Umbilical cord (tissue), 2 donors: Measurements from ENCODE around the gene PODXL2. TPM values are rescaled to one million over a fixed set of nuclear protein-coding genes. Genes with fewer than 3 reads are reported as not detected.
A peak's percentile ranks its signal among the peaks of the same experiment; 100 is the strongest.

Source experiments
- DNase-seq: peaks from one replicate; pipeline ENCODE4 v3.0.0-alpha.2; 2015; ENCODE audit warnings: low spot score
- total RNA-seq: library from RNA; depleted of rRNA; stranded (reverse); fragments of >200 nt; gene quantifications from one replicate; pipeline ENCODE4 v1.2.3, GENCODE V29; 2014; ENCODE audit warnings: low replicate concordance; ENCODE audit not compliant: insufficient read depth

The PODXL2 gene
- total RNA-seq, 1 donor from 2014 or later: 0.72 TPM

DNA sequence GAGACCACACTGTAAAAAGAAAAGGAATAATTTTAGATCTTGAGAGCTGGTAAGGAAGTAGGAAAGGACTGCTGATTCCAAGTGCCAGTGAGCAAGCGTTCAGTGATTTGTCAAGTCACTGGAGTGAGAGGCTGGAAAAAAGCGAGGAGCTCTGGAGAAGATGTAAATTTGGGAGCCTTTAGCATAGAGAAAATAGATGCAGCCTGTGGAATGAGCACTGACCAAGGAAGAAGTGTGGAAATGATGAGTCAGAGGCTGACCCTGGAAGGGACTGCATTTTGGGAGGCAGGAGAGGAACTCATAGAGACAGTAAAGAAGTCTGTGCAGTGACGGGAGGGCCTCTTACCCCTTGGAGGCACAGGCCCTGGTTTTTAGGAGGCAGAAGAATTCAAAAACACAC, 26.7 kb downstream of the PODXL2 start:
- DNase-seq: peak; percentile 61

DNA sequence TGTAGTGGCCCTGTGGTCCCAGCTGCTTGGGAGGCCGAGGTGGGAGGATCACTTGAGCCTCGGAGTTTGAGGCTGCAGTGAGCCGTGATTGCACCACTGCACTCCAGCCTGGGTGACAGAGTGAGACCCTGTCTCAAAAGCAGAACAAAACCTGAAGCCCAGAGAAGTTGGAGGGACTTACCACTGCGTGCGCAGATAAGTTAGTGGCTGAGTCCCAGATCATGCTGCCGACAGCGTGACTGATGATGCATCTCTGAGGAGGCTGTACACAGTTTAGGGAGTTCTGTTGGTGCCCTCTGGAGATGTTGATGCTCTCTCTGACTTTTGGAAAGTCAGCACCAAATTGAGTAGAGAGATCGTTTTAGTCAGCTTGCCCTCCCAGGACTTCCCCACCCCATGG, 27.9 kb downstream of the PODXL2 start:
- DNase-seq: no peak

DNA sequence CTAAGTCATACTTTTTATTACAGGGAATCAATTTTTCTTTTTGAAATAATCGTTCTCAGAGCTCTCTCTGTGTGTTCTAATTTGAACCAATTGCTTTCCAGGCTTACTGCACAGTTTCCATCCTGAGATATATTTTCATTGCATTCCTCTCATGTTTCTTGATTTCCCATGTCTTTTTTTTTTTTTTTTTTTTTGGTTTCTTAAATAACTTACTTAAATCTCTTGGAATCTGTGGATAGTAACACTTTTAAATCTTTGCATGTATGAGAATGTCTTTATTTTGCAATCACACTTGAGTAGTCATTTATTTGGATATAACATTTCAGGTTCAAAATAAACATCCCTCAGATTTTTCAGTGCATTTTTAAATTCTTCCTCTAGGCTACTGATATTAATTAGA, 29.2 kb downstream of the PODXL2 start:
- DNase-seq: peak; percentile 37

DNA sequence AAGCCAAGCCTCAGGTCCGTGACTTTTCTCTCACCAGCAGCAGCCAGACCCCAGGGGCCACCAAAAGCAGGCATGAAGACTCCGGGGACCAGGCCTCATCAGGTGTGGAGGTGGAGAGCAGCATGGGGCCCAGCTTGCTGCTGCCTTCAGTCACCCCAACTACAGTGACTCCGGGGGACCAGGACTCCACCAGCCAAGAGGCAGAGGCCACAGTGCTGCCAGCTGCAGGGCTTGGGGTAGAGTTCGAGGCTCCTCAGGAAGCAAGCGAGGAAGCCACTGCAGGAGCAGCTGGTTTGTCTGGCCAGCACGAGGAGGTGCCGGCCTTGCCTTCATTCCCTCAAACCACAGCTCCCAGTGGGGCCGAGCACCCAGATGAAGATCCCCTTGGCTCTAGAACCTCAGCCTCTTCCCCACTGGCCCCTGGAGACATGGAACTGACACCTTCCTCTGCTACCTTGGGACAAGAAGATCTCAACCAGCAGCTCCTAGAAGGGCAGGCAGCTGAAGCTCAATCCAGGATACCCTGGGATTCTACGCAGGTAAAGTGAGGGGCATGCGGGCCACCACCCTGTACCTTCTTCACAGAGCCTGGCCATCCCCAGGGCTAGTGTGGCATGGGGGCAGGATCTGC, 31.8 kb downstream of the PODXL2 start:
- no peak for DNase-seq

DNA sequence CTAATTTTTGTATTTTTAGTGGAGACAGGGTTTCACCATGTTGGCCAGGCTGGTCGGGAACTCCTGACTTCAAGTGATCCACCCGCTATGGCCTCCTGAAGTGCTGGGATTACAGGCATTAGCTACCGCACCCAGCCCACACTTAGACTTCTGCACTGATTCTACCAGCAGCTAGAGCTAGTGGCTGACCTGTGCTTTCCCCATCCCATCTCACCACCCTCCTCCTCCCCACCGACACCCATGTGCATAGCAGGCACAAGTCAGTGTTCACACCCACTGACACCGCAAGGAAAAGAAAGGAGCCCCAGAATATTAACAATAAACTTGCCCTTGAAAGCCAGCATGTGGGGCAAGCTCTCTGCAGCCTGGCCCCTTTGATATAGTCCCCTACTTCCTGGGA, 32.6 kb downstream of the PODXL2 start:
- DNase-seq: no peak

DNA sequence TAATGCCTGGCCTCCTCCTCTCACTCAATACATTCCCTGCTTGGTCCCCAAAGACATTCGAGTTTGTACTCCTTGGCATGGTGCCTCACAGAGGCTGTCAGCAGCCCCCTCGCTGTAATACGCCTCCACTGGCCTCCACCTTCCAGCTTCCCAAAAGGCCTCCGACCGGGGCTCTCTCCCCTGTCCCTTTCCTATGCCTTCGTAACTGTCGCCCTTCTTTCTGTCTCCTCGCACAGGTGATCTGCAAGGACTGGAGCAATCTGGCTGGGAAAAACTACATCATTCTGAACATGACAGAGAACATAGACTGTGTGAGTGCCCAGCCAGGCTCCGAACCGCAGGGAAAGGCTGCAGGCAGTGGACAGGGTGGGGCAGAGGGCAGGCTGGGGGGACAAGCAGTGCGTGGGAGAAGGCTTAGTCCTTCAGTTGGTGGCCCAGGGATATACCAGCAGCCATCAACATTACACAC, 33.0 kb downstream of the PODXL2 start:
- DNase-seq: no peak

DNA sequence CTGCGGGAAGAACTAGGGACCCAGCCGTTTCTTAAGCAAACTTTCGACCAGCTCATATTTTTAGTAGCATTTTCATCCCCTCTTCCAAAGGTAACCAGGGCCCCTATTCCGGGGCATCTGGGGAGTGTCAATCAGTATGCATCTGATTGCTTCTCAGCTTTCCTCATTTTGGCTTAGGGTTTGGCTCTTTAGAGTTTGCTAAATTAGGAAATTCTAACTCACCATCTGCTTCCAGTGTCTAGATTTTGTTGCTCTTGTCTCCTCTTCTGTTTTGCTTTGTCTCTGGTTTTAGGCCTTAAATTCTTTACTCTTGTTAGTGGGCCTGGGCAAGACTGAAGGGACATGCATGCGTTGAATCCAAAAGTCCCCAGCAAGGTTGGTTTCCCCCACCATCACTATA, 34.2 kb downstream of the PODXL2 start:
- no peak for DNase-seq

DNA sequence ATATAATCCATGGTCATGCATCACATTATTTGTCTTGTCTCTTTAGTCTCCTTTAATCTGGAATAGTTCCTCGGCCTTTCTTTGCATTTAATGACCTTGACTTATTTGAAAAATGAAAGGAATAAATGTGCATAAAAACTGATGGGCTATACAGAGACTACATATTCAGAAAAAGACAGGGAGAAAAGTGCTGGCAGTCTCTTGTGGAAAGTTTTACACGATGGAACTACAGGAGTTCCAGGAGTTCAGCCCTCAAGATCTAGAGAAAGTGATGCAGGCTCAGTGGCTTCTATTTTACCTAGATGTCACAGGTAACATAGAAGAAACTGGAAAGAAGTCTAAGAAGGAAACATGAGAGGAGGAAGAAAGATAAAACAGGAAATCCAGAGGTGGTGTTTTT, 36.2 kb downstream of the PODXL2 start:
- DNase-seq: no peak

DNA sequence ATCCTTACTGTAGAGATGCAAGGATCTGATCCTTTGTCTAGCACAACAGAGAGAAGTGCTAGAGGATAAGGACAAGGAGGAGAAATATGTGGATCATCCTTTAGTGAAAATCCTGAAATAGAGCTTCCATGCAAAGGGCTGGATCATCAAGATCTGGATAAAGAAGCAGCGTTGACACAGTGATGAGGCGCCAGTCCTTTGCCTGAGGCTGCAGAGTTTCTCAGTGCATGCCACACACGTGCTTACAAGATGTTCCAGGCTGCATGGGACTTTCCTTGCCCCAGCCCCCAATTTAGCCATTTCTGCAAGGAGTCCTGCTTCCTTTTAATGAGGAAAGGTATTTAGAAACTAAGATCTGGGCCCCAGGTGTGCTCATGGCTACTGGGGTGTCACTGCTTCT, 36.6 kb downstream of the PODXL2 start:
- no peak for DNase-seq

DNA sequence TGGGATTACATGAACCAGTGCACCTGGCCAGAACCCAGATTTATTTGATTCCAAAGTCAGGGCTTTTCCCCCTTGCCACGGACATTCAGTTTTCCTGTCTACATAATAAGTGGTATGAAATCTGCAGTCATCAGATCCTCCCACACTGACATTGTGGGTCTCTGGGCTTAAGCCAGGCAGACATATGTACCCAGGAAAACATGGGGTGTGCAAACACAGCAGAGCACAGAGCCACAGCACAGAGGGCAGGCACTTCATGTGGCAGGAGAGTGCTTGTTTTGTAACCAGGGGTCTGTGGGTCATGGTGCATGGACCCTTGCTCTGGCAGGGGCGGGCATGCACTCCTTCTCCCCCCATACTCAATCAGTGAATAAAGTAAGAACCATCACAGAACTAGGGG, 37.7 kb downstream of the PODXL2 start:
- no peak for DNase-seq

DNA sequence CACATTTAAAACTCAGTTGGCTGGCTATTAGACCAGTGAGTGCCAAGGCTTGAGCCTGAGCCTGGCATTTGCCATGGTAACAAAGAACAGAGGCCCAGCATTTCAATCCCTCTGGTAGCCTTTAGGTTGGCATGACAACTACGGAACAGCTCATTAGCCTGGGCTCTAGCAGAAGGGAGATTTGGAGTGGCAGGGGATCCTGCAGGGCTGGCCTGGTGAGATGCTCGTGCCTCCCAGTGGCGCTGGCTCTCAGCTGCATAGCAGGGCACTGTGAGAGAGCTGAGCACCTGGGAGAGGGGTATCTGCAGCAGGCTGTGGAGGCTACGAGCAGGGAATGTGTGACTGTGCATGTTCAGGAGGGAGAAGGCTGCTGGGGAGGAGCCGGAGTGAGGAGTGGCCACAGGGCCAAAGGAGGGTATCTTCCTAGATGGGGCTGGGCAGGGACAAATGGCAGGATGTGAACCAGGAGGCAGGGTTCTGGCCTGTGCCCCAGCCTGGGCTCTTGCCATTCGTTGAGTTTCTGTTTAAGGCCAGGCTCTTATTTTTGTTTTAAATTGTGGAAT, 38.2 kb downstream of the PODXL2 start:
- no peak for DNase-seq

DNA sequence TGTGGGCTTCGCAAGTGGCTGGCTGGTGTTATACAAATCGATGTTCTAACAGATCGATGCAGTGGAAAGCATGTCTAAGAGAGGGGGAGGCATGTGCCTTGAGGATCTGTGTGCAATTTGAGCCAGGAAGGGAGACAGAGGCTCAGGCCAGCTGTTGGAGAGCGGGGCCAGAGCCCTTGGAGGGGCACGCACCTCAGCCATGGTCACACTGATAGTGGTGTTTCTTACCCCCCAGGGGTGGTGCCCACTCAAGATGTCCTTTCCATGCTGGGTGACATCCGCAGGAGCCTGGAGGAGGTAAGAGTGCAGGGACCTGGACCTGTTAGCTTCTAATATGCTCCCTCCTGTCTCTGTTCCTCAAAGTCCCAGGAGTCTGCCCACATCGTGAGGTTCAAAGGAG, 39.9 kb downstream of the PODXL2 start:
- no peak for DNase-seq

DNA sequence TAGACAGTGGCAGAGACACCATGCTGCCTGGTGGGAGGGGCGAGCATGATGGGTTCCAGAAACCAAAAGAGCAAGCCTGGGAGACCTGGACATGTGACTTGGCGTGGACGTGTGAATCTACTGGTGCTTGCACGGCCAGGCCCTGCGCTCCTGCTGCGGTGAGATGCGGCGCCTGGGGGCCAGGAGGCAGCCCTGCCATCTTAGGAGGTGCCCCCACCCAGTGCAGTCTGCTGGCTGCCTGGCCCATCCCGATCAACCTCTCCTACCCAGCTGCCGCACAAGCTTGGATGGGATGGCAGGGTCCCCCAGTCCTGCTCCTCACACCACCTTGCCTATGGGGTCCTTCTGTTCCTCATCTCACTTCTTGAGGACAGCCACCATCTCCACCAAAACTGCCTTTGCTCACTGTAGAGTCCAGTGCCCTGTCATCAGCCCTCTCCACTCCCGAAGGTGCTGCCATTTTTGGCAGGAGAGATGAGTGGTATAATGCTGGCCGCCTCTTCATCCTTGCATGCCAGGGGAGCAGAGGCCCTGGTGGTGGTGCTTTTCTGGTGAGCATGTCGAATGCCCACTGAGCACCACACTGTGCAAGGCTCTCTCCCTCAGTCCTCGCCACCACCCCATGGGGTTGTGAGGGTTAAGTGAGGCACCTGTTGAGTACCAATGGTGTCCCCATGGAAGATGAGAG, 40.7 kb downstream of the PODXL2 start:
- no peak for DNase-seq

DNA sequence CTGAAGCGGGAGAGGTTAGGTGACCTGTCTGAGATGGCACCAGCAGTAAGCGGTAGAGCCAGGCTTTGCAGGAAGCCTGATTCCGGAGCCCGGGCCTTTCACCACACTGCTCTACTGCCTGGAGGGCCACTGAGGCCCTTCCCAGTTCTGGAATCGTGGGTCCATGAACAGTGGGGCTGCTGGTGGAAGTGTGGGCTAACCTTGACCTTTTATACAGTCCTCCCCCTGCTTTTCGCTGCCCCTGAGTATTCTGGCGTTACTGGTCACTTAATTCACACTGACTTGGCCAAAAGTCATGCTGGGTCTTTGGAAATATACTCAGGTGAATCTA, 41.2 kb downstream of the PODXL2 start:
- no peak for DNase-seq

DNA sequence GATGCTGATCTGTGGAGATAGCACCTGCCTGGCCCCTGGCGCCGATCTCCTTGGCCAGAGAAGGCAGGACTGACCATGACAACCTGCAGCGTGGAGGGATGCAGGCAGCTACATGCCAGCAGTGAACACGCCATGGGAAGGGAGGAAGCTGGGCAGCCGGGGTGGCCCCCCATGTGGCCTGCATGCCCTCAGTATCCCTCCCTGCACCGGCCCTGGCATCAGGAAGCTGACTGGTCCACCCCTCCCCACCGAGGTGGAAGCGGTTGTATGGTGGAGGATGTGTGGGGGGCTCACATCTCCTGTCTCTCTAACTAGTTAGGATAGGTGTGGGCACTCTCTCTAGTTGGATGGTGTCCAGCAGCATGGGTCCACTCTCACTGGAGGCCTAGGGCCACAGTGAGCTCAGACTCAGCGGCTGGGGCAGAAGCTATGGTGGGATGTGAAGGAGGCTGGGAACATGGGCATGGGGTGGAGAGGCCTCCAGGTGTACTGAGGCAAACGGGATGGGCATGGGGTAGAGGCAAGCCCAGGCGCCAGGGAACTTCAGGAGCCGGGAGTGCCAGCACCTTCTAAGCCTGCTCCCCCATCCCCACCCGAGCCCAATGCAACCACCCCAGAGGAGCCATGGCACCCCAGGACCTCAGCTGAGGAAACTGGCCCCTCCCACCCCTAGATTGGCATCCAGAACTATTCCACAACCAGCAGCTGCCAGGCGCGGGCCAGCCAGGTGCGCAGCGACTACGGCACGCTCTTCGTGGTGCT, 42.0 kb downstream of the PODXL2 start:
- no peak for DNase-seq

DNA sequence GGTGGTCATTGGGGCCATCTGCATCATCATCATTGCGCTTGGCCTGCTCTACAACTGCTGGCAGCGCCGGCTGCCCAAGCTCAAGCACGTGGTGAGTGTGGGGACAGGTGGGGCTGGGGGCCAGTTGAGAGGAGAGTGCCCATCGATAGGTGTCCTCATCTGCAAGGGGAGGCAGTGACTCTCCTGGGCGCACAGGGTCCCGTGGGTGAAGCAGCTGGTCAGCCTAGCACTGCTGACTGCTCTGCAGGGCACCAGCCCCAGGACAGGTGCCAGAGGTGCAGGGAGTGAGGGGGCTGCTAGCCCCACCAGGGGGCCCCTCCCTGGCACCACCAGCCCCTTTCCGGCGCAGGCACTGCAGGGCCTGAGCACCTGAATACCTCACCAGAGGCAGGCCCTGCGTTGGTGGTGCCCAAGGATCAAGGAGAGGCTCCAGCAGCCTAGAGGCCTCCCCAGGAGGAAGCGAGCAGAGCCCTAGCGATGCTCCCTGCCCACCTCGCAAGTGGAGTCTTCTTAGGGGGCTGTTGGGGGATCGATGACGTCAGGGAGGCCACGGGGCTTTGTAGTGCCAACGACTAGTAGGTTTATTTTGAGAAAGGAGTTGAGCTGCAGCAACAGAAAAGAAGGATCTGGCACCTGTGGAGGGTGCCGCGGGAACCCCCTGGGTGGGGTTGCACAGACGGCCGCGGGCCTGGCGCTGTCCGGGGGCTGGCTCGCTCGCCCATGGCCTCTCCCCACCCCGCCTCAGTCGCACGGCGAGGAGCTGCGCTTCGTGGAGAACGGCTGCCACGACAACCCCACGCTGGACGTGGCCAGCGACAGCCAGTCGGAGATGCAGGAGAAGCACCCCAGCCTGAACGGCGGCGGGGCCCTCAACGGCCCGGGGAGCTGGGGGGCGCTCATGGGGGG, 42.8 kb downstream of the PODXL2 start:
- DNase-seq: no peak

DNA sequence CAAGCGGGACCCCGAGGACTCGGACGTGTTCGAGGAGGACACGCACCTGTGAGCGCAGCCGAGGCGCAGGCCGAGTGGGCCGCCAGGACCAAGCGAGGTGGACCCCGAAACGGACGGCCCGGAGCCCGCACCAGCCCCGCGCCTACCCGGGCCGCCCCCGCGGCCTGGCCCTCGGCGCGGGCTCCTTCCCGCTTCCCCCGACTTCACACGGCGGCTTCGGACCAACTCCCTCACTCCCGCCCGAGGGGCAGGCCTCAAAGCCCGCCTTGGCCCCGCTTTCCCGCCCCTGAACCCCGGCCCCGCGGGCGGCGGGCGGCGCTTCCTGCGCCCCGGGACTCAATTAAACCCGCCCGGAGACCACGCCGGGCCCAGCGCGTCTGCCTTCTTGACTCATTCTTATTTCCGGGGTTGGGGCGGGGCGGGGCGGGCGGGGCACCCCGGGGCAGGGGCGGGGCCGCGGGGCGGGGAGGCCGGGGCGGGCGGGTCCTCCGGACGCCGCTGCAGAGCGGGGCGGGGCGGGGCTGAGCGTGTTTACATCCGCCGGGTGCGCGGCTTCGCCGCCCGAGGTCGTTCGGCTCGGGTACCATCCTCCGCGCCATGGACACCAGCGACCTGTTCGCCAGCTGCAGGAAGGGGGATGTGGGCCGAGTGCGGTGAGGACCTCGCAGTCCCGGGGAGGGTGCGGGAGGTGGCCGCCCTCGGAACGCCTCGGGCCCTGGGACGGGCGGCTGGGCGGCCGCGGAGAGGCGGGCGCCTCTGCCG, 43.6 kb downstream of the PODXL2 start, which contains the start of gene ABTB1:
Gene ABTB1, plus strand, starts transcription at position 524 of the 762 bp plus-strand sequence. Its CDS starts 74 bp downstream, at position 598.
- peak; percentile 72 for DNase-seq

DNA sequence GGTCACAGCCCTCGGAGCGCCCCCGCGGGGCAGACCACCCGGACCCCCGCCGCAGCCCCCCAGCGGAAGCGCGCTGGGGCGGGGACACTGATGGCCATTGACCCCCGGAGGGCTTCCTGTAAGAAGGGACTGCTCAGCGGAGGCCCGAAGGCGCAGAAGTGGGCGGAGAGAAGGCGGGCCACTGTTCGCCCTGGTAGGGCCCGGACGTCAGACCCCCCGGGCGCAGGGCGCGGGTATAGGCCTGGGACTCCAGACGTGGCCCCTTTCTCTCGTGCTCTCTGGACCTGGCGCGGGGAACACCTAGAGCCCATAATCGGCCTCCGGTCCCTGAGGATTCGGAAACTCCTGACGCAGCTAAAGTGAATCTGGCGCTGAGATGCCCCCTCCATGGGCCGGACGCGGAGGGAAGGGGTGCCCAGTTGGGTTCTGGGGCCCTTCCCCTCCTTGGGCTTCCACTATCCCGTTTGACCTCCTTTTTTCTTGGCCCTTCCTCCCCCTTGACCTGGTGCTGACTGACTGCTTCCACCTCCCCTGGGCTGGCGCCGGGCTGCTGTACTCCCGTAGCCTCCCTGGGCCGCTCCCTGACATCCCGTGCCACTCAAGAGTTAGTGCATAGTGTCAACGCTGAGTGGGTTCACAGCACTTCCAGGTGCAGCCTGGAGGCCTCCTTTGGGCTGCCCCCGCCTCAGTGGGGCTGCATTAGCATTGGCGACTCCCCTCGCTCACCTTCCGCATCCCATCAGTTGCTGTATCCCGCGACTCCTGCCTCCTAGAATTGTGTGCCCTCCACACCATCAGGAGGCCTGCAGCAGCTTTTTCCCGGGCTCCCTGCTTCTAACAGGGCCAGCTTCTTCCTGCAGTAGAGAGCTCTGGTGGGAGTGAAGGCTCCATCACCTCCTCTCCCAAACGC, 44.5 kb downstream of the PODXL2 start:
- DNase-seq: no peak

DNA sequence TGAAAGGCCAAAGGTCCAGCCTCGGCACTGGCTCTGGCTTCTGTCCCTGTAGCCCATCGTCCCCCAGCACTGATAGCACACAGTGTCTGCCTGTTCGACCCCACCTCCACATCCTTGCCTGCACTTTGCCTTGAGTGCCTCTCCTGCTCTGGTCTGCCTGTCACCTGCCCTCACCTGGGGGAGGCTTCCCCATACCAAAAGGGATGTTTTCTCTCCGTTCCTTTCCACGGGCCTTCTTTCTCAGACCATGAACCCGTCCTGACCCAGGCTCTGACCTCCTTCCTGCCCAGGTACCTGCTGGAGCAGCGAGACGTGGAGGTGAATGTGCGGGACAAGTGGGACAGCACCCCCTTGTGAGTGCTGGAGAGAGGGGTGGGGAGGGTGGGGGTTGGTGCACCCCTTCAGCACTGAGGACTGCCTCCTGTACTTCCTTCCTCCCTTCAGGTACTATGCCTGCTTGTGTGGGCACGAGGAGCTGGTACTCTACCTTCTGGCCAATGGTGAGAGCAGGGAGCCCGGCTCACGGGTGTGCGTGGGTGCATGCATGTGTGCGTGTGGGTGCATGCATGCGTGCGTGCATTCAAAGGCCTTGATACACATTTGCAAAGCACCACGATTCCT, 45.2 kb downstream of the PODXL2 start:
- DNase-seq: no peak
